GM18951 (cell line): ENCODE data around the gene GLB1L.

Experiments used
- POLR2A ChIP-seq: IDR thresholded peaks from 4 replicates; pipeline ENCODE4 v1.6.1; 2011; ENCODE audit warnings: mild to moderate bottlenecking; ENCODE audit not compliant: insufficient read length, insufficient read depth; ENCODE audit errors: extremely low read depth
- in situ Hi-C: fragments of 300-500 bp; cut with MboI; formaldehyde crosslinking; loops from one replicate; pipeline ENCODE4 v1.12.0; 2022; ENCODE audit warnings: low sequenced_read_pairs, mixed read lengths, inconsistent platforms; ENCODE audit not compliant: unreplicated experiment

GLB1L gene

DNA sequence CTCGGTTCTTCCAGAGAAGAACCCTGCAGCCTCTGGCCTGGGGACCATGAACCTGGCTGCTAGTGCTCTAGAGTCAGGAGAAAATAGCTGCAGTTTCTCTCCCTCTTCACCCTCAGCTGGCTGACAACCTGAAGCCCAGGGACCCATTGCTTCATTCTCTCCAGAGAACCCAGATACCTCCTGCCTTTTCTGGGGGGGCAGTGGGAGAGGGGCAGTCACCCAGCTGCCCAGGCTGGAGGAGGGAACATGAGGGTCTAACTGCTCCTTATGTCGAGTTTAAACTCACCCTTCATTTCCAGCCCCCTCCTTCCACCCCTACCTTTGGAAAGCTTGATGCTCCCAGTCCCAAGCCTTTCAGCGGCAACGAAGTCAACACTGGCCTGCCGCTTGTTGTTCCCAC, 46.3 kb downstream of the GLB1L start:
- in situ Hi-C loops, result no loop called here
- TF ChIP-seq POLR2A, result no peak

DNA sequence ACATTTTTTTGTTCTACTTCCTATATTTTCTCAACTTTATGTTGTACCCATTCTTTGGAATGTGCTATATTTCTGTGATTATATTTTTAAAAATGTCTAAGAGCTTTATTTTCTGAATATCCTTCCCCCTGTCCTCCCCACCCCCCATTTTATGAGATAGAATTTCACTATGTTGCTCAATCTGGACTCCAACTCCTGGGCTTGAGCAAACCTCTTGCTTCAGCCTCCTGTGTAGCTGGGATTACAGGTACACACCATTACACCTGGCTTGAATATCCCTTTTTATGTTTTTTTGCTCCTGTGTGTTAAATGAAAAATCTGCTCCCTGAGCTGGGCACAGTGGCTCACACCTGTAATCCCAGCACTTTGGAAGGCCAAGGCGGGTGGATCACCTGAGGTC, 47.9 kb downstream of the GLB1L start:
- in situ Hi-C loops, result no loop called here

DNA sequence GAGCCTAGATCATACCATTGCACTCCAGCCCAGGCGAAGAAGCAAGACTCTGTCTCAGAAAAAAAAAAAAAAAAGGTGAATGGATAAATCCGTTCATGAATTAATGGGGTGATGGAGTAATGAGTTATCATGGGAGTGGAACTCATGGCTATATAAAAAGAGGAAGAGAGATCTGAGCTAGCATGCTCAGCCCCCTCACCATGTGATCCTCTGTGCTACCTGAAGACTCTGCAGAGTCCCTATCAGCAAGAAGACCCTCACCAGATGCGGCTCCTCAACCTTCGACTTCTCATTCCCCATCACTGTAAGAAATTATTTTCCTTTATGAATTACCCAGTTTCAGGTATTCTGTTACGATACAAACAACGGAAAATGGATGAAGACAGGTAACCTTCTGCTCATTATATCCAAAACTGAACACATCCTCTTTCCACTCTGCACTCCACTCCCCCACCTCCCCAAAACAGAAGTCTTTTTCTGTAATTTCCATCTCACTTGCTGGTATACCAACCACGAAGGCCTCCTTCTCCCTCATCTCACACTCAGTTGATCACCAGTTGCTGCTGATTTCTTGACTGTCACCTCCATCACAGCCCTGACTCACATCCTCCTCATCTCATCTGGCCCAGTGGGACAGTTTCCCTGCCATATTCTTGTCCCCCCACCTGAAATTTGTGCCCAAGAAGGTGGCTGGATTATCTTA, 58.3 kb downstream of the GLB1L start:
- in situ Hi-C loops, result no loop called here
- TF ChIP-seq POLR2A, result no peak

More for the DNA sequence above, 47.9 kb downstream of the GLB1L start:
- TF ChIP-seq POLR2A, result no peak
